Activated T-helper 1 cell treated with Interleukin-2 at 50 U/mL for 16 hours (primary cell): ENCODE results near the gene BPI.
"Not testable (repeated sequence)": the region's sequence is repeated elsewhere in the genome, so short reads cannot be mapped to it uniquely, and the experiment has no call there.

Source experiments
- DNase-seq: peaks from one replicate; pipeline ENCODE4 v3.0.0-alpha.2; 2020; ENCODE audit warnings: low read depth

The BPI gene

GRCh38 chr20:38278131-38278530 is 25.8 kb upstream of the BPI start:
- DNase-seq: no peak

DNA sequence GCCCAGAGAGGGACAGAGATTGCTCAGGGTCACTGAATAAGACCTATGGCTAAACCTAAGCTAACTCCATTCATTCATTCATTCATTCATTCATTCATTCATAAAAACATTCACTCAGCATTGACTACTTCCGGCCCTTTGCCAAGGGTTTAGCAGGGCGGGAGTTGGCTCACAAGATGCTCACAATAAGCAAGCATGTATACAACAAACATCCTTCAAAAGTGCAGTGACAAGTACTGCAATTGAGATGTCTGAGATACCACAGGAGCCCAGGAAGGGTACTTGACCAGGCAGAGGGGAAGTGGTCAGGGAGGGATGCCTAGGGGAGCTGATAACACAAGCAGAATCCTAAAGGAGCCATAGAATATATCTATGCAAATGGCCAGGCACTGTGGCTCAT is 25.2 kb upstream of the BPI start:
- DNase-seq: no peak

- not testable (repeated sequence) for DNase-seq
Measured at GRCh38 chr20:38281176-38281915, 22.6 kb upstream of the BPI start.

GRCh38 chr20:38283236-38283635 is 20.7 kb upstream of the BPI start:
- no peak for DNase-seq

DNA sequence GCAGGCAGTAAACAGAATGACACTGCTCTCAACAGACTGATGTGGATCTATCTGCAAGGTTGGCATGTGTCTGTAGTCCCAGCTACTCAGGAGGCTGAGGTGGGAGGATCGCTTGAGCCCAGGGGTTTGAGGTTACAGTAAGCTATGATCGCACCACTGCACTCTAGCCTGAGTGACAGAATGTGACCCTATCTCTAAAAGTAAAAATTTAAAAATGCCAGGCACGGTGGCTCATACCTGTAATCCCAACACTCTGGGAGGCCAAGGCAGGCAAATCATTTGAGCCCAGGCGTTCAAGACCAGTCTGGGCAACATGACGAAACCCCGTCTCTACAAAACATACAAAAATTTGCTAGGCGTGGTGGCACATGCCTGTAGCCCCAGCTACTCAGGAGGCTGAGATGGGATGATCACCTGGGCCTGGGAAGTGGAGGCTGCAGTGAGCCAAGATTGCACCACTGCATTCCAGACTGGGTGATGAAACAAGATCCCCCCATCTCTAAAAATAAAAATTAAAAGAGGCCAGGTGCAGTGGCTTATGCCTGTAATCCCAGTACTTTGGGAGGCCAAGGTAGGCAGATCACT is 19.8 kb upstream of the BPI start:
- not testable (repeated sequence) for DNase-seq

DNA sequence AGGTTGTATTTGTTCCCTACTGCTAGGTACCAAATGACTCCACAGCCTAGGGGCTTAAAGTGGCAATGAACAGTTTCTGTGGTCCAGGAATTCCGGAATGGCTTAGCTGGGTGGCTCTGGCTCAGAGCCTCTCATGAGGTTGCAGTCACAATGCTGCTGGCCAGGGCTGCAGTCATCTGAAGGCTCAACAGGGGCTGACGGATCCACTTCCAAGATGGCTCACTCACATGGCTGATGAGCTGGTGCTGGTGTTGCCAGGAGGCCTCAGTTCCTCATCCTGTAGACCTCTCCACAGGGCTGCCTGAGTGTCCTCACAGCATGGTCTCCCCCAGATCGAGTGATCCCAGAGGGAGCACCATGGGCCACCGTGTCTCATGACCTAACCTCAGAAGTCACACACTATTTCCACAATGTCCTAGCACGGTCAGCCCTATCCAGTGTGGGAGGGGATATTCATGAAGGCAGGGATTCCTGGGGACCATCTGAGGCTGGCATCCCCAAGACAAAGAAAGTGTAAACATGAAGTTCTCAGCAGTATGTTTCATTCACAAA is 19.0 kb upstream of the BPI start:
- no peak for DNase-seq

GRCh38 chr20:38286586-38287531 is 17.1 kb upstream of the BPI start:
- DNase-seq: no peak

GRCh38 chr20:38290829-38291814 is 12.8 kb upstream of the BPI start:
- no peak for DNase-seq

- no peak for DNase-seq
Measured at GRCh38 chr20:38291966-38292365, 12.0 kb upstream of the BPI start.

DNA sequence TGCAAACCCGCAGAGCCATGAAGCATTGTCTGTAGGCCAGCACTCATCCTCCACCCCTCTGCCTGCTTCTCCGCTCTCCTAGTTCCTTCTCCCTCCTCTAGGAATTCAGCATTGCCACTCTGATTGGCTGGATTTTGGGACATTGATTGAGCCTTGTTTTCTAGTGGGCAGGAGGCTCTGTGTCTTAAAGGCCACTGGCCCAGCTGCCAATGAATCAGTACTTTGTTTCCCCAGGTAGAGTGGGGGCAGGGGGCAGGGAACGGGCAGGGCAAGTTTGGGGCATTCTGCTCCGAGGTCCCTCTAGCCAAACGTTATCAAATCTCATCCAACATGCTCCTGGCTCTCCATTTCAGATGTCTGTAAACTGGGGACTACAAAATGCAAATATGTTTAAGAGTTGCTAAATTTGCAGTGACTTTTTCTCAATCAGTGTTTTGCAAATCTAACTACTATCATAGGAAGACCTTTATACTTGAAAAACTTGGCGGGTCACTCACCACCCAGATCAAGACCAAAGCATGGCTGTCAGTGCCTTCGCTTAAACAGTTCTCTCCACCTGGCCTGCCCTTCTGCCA is 10.4 kb upstream of the BPI start:
- no peak for DNase-seq

DNA sequence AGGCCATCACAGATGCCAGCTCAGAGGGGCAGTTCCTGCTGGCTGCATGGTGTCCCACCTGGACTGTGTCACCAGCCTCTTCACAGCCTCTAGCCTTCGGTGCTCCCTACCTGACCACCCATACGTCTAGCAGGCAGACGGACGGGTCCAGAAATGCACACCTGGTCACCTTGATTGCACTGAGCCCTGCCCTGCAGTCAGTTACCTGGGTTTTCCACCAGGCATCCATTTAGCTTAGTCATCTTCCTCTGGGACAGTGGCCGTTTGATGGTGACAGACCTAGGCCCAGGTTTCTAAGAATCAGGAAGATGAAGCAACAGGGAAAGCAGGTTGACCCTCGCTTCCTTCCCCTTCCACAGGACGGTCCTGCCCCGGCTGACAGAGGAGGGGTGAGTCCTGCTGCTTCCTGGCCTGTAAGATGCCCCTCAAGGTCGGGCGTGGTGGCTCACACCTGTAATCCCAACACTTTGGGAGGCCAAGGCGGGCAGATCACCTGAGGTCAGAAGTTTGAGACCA is 9.8 kb upstream of the BPI start:
- DNase-seq: no peak

GRCh38 chr20:38295811-38296210 is 8.1 kb upstream of the BPI start:
- no peak for DNase-seq

DNA sequence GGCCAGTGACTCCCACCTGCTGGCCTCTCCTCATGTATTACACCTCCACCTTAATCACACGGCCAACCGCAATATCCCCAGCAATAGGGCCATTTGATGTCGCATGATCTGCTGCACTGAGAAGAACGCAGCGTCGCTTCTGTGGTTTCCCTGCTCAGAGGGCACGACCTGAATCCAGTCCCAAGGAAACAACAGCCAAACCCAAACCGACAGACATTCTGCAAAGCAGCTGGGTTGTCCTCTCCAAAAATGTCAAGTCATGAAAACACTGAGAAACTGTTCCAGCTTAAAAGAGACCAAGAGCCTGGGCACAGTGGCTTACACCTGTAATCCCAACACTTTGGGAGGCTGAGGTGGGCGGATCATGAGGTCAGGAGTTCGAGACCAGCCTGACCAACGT is 7.5 kb upstream of the BPI start:
- DNase-seq: no peak

DNA sequence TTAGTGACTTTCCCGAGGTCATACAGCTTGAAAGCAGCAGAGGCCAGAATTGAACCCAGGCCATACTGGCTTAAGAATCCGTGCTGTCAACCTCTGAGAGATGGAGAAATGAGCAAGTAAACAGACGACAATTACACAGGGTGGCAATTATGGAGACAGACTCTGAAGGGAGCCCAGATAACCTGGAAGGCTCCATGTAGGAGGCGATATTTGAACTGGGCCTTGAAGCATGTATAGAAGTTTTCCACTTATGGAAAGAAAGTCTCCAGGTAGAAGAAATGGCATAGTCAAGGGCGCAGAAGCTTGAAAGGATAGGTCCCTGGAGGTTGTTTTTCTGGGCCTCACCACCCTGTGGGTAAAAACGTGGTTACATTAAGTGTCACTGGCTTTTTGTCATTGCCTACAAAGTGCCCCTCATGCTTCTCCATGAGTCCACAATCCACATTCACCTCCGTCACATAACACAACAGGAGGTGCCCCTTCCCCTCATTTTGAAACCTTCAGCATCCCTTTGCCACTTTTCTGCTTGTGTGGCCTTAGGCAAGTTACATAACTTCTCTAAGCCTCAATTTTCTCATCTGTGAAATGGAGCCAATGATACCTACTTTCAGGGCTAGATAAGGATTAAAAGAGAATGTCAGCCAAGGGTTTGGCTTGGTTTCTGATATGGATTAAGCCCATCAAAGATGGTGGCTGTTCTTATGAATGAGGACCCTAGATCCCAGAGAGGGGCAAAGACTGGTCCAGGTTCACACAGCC is 5.9 kb upstream of the BPI start:
- no peak for DNase-seq

DNA sequence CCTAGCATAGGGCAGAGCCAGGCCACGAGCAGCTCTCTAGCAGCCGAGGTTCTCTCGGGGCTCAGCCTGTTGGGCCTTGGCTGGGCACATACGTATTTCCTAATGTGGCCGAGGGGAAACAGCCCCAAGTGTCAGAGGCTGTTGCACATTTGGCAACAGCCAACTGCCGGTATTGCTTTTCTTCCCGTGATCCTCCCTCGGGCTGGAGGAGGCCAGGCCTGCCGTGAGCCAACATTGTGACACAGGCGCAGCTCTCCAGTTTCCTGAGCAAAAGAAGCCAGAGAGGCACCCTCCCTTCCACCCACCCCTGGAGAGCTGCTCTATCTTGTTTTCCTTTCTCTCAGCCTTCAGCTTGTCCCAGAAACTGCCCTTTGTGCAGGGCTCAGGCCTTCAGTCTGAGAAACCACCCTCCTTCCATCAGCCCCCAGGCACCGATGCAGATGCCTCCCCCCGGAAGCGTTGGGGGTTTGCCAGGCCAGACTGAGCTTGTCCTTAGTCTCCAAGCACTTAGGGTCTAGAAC is 5.1 kb upstream of the BPI start:
- DNase-seq: no peak

DNA sequence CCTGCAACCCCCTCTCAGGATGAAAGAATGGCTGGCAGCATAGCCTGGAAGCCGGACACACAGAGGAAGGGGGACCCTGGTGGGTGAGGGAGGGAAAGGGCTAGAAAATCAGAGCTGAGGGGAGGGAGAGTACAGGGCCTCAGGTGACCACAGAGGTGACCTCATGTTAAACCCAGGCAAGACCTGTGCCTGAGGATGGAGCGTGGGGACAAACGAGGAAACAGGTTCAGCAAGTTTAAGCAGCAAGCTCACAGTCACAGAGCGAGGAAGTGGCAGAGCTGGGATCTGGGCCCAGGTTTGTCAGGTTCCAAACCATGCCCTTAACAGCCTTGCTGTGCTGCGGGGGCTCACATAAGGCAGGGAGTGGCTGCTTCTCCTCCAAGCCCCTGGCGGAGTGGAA is 4.0 kb upstream of the BPI start:
- DNase-seq: no peak

- no peak for DNase-seq
Measured at GRCh38 chr20:38300438-38300837, 3.5 kb upstream of the BPI start.

- no peak for DNase-seq
Measured at GRCh38 chr20:38301309-38301708, 2.6 kb upstream of the BPI start.

- DNase-seq: no peak
Measured at GRCh38 chr20:38302786-38303185, 1.2 kb upstream of the BPI start.
